GM21360 (cell line): ENCODE measurements around the gene STIL.
"Not testable (repeated sequence)": the region's sequence is repeated elsewhere in the genome, so short reads cannot be mapped to it uniquely, and the experiment has no call there.

Source experiments
- ATAC-seq: cut with Tn5 transposase; IDR thresholded peaks from one replicate; pipeline ENCODE4 v1.9.1; 2021; ENCODE audit warnings: mild to moderate bottlenecking, moderate library complexity; ENCODE audit not compliant: unreplicated experiment

STIL gene

DNA sequence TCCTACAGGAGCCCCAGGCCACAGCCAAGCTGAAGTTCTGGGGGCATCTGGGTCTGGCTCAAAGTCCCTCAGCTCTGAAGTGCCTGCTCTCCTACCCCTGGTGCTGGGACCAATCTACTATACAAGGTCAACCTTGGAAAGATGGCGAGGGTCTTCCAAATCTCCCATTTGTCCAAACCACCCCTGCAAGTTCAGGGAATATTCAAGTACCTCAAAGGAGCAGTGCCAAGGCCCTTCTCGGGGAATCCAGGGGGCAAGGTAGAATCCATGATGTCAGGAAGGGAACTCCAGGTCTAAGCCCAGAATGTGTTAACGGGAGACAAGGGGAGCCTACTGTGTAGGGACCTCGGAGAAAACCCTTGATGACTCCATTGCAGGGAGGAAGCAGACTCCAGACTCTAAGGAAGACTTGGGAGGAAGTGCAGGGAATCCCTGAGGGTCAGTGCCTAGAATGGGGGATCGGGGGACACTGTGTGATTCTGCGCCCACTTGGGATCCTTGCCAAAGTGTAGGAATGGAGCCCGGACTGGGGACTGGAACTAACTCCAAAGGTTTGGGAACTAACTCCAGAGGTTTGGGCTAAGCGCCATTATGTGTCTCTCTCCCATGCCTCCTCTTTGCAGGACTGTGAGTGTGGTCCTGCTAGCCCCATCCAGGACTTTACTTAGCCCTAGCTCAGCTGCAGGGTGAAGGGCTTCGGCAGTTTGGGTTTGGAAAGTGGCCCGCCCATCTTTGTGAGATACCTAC, 90.6 kb downstream of the STIL start:
- ATAC-seq = no peak

DNA sequence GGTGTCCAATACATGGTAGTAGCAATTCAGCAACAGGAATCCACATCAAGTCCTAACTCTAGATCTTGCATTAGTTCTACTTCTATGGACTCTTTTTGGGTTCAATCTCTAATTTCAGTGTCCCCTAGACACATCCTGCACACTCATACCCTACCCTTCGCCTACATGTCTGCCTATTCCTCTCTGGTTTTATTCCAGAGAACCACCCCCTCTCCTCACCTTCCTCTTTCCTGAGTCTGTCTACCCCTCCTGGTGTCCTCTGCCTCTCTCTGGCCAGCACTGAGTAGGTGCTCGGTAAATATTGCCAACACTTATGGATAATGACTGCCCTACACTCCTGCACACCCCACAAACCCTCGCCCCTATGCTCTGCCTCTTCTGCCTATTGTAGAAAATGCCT, 91.5 kb downstream of the STIL start:
- ATAC-seq = no peak

DNA sequence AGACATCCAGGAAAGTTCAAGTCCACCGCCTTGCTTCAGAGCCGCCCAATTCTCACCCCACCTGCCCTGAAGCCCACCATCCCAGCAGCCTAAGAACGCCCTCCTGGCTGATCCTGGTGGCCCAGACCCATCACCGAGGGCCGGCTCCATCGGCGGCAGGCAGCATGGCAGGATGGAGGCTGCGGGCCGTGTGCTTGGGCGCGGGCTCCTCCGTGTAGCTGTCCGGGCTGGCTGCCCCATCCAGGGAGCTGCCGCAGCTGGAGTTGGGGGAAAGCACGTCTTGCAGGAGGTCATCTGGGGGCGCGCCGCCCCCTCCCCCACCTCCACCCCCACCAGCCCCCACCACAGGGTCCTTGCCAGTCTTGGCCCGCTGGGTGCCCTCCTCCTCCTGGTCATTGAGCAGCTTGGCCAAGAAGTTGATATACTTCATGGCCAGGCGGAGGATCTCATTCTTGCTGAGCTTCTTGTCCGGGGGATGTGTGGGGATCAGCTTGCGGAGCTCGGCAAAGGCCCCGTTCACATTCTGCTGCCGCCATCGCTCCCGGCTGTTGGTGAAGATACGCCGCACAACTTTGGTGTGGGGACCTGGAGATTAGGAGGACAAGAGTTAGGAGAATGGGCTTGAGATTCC, 94.2 kb downstream of the STIL start:
- ATAC-seq = no peak

DNA sequence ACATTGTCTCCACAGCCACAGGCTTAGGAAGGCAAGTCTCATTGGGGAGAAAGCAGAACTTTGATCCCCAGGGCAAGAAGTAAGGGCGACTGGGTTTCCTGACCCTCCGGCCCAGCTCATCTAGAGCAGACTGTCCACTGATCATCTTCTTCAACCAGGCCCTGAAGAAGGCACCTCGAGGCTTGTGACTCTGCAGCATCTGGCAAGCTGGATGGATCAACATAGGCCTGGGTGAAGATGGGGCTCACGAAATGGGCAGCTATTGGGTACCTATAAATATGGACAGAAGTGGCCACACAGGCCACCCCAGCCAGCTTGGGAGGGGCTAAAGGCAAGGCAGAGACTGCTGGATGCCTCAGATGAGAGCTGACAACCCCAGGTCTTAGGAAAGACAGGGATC, 94.9 kb downstream of the STIL start:
- no peak for ATAC-seq

DNA sequence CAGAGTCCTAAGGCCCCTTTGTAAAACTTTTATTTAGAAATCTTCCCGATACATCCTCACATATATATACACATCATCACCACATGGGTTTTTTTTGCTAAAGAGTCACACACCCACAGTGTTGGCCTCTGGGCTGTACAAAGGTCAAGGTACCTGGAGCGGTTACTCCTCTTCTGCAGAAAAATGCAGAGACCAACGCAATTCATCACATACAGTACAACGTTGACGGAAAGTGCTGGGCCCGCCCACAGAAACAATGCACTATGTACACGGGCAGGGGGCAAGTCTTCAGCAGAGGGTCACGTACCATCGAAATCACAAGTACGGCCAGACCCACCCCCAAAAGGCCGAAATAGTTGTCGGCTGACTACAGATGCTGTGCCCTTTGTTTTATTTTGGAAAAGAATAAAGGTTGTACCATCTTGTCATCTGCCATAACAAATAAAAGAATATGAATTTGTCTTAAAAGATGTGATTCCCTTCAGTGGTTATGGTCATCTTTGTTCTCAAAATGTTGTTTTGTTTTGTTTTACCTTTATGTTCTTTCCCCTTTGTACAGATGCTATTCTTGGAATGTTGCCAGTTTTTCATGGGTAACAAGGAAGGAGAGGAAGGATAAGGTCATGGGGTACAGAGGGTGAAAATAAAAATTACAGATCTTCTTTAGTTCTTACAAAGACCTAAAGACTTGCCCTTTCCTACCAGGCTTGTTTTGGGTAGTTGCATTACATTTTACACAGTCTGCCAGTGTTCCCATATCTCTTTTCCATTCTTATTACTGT, 97.5 kb downstream of the STIL start:
- no peak for ATAC-seq

DNA sequence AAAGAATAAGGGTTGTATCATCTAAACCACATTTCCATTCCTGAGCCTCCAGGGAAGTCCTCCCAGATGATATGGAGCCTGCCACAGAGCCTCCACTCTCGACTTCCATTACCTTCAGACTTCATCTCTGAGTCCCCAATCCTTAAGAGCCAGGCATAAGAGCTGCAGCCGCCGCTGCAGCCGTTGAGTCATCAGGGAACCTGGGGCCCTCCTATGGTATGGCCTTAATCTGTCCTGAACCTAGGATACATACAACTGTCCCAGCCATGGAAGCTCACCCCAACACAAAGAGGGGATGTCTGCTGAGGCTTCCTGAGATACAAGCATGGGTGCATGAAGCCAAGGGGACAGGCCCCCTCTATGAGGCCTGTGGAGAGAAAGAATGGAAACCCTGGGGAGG, 98.2 kb downstream of the STIL start:
- ATAC-seq = no peak

DNA sequence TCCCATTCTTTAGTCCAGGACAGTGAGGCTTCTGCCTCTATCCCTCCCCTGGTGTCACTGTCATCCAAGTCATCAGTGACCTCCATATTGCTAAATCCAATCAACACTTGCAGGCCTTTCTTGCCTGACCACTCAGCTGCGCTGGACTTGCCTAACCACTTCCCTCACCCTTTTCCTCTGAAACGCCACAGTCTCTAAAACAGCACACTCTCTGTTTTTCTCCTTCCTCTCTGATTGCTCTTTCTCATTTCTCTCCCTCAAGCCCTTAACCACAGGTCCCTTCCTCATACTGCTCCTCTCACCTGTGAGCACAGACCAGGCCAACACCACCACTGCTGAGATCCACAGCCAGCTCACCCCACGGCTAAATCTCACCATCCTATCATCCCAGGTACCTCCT, 99.4 kb downstream of the STIL start:
- ATAC-seq = no peak

DNA sequence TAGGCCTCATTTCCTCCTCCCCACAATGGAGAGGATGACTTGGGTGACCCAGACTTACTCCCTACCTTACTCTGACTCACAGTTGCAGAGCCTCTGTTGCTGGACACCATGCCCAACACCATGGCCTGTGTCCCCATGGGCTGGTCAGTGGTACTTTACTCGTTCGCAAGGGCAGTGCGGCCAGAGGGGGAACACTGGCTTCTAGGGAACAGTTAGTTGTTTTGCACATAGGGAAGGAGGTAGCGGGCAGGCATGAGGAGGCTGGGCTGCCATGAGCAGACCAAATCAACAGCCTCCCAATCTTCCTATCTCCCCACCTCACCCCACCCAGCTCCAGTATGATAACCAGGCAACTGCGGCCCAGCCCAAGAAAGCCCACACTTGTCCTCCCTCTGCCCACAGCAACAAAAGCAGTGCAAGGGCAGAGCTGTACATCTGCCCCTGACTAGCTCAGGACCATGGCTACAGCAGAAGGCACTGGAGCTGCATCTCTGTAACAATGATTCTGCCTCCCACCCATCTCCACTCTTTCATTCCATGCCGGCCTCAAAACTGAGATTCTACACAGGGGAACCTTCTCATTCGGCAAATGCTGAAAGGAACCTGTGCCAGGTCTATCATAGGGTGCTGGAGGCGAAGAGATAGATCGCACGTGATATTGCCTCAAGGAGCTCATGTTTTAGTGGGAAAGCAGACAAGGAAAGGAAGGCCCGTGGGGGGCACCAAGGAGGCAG, 100.5 kb downstream of the STIL start:
- ATAC-seq = no peak

DNA sequence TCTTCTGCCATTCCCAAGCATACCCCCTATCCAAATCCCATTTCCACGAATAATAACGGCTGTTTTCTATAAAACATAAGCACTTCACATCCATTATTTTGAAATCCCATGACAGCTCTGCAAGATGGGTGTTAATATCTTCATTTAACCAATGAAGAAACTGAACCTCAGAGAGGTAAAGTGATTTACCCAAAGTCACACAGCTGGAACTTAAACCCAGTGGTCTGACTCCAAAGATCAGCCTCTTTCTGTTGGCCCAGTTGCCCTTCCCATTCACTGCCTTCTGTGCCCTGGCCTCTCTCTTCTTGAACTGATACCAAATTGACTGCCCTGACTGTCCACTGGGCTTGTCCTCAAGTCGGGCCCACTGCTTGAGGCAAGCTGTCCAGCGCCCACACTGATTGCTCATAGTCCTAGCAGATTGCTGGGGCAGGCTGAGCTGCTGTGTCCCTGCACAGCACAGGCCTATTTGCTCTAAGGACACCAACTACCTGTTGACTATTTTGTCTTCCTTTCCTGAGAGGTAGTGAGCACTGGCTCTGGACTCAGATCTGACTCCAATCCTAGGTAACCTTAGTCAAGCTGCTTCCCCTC, 101.2 kb downstream of the STIL start:
- ATAC-seq = no peak

DNA sequence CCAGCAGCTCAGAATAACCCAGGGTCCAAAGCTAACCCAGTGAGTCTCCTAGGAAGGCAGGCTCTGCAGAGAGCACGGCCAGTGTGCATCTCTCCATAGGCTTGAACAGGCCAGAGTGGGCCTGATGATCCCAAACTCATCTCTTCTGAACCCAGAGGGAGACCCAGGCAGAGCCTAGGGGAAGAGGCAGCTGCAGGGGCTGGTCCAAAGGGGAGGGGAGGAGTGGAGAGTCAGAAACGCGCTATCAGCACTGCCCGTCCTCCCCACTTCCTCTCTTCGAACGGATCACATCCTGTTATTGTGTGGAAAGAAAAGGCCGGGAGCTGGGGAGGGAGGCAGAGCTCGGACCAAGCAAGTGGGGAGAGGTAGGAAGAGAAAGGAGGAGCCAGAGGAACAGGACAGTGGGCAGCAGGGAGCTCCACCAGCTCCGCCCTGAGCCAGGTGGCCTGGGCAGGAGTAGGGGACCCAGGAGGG, 102.1 kb downstream of the STIL start:
- no peak for ATAC-seq

DNA sequence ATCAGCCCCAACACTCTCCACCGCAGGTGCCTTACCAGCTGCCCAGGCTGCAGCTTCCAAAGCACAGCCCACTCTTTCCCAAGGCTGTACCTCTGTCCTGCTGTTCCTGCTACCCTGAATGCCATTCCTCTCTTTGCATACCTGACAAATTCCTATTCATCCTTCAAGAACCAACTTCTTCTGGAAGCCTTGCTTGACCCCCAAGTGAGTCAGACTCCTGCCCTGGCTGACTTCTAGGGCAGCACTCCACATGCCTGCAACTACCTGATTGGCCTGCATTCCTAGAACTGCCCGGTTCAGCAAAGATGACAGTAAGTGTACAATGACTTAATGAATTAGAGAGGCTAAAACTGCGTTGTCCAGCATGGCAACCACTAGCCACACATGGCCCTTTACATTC, 103.3 kb downstream of the STIL start:
- ATAC-seq = no peak

DNA sequence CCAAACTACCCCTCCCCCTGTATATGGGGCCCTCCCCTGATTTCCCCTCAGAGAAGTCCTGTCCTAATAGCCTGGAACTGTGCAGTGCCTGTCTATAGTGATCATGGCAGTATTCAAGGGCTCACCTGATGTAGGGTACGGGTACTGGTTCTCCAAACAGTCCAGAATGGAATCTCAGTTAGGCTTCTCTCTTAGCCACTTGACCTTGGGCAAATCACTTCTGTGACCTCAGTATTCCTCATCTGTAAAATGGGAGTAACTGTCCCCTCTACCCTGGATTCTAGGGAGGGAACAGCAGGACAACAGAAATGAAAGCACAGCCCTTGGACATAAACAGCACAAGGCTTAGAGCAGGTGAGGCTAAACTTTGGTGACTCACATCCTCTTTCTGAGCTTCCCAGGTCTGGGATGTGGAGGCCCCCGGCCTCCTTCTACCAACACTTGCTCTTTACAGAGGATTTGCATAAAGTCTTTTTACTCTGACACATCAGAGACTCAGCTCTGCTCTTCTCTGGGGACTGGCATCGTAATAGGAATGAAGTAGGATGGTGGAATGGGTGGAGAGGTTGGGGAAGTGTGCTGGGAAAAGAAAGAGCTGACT, 104.1 kb downstream of the STIL start:
- no peak for ATAC-seq

DNA sequence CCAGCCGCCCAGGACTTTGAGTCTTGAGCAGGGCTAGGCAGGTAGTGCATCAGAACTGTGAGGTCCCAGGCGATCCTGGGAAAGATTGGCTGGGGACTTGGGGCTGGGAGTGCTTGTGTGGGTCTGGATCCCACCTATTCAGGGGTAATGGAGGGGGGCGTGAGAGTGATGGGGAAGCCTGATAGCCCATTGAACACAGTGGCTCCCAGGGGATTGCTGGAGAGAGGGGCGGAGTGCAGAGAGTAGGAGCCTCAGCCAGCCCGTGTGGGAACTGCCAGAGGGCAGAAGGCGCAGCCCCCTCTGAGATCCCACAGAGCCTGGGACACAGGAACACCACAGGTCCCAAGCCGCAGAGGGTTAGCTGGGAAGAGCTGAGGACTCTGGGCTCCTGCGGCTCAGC, 104.9 kb downstream of the STIL start:
- ATAC-seq = no peak

DNA sequence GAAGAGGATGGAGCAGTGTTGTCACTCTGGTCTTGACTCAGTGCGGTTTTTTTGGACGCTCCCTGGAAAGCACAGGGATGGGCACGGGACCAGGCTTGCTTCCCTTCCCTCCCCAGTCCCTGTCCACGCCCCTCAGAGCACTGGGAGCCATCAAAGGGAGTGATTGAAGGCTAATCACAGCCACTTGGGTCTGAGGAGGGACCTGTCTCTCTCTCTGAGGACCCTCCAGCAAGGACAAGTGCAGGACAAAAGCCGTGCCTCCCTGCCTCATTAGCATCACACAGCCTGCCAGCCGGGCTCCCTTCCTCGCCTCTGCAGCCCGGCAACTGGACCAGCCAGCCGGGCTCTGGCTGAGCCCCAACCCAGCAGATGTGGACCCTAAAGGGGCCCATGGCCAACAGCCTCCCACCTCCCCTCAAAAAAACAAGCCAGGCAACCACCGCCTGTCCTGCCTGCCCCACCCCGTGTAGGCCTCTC, 105.5 kb downstream of the STIL start:
- no peak for ATAC-seq

DNA sequence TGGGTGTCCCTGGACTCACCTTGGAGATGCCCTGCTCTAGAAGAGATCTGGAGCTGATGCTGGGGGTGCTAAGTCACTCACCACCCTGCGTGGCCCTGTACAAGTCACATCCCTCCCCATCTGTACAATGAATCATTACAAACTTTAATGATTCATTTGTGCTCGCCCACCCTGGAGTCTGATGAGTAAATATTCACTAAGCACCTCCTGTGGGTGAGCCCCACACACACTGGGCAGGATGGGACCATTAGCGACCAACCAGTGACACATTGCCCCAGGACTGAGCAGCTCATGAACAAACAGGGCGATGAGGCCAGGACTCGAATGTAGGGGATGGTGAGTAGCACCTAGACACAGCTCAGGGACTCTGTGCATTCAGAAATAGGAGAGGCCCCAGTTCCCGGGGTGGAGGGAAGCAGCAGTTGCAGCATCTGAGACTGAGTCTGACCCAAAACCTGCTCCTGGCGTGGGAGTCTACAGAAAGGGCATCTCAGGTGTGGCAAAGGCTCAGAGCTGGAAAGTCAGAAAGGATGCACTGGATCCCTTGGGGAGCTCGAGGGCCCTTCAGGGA, 106.1 kb downstream of the STIL start:
- ATAC-seq = no peak

DNA sequence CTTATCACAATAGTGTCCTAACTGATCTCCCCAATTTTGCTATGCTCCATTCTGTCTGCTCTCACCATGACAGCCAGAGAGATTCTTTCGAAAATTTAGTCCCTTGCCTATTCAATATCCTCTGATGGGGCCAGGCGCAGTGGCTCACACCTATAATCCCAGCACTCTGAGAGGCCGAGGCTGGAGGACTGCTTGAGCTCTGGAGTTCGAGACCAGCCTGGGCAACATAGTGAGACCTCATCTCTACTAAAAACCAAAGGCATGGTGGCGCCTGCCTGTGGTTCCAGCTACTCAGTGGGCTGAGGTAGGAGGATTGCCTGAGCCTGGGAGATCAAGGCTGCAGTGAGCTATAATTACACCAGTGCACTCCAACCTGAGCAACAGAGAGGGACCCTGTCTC, 108.0 kb downstream of the STIL start:
- no peak for ATAC-seq

DNA sequence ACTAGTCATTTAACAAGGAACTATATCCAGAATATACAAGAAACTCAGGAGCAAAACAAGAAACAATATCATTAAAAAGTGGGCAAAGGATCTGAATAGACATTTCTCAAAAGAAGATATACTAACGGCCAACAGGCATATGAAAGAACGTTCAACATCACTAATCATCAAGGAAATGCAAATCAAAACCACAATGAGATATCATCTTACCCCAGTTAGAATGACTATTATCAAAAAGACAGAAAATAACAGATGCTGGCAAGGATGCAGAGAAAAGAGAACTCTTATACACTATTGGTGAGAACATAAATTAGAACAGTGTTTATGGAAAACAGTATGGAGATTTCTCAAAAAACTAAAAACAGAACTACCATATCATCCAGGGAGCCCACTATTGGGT, 110.4 kb downstream of the STIL start:
- not testable (repeated sequence) for ATAC-seq

DNA sequence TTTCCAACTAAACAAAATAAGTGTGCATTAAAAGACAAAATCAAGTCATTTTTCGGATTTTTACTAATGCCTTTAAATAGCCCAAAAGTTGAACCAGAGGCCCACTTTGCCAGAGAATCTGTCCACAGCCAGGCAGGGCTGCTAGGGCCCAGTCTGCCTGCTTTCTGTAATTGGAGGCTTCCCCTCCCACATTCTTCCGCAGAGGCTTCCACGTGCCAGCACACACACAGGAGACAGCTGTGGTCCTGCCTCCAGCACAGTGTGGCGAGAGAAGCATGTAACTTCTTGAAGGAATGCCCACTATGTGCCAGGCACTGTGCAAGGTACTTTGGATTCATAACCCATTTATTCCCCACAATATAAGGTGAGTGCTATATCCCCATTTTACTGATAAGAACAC, 112.8 kb downstream of the STIL start:
- no peak for ATAC-seq
